Chondrocyte (in vitro differentiated cells): ENCODE measurements around the gene MYPN. TPM values are rescaled to one million over a fixed set of nuclear protein-coding genes. Genes with fewer than 3 reads are reported as not detected.
A peak's percentile ranks its signal among the peaks of the same experiment; 100 is the strongest.

Source experiments
- DNase-seq: peaks from one replicate; pipeline ENCODE4 v3.0.0; 2021; ENCODE audit warnings: mixed read lengths, low spot score
- H3K27ac Mint-ChIP-seq: one replicate; pipeline ENCODE4 v1.8.0; 2021; ENCODE audit warnings: mild to moderate bottlenecking, moderate library complexity, mixed read lengths; ENCODE audit not compliant: unreplicated experiment
- H3K27me3 Mint-ChIP-seq: 2 replicates; pipeline ENCODE4 v1.8.0; 2021; ENCODE audit warnings: low read depth, mixed read lengths
- H3K36me3 Mint-ChIP-seq: 2 replicates; pipeline ENCODE4 v1.8.0; 2021; ENCODE audit warnings: low read depth, mixed read lengths
- H3K4me1 Mint-ChIP-seq: 2 replicates; pipeline ENCODE4 v1.8.0; 2021; ENCODE audit warnings: low read depth, mild to moderate bottlenecking, mixed read lengths
- H3K4me3 Mint-ChIP-seq: one replicate; pipeline ENCODE4 v1.8.0; 2021; ENCODE audit warnings: mild to moderate bottlenecking, moderate library complexity, mixed read lengths; ENCODE audit not compliant: unreplicated experiment
- H3K9me3 Mint-ChIP-seq: 2 replicates; pipeline ENCODE4 v1.8.0; 2021; ENCODE audit warnings: low read depth, mixed read lengths
- CTCF ChIP-seq: fragments of 200-600 bp; sonication (generic); IDR thresholded peaks from 2 replicates; pipeline ENCODE4 v1.5.0; 2021; ENCODE audit warnings: antibody characterized with exemption, mild to moderate bottlenecking, moderate library complexity
- total RNA-seq: library from RNA; stranded (reverse); gene quantifications from 3 replicates; pipeline ENCODE4 v1.2.1, GENCODE V29; 2021

Gene MYPN
- total RNA-seq, 1 donor from 2014 or later, result 0.10 TPM

- no peaks in the 10 kb centered on the region for H3K4me1 Mint-ChIP-seq
- H3K9me3 Mint-ChIP-seq, result no peaks in the 10 kb centered on the region
- no peak overlapping the region for H3K4me3 Mint-ChIP-seq
Observed at GRCh38 chr10:68211669-68212068, 102.4 kb downstream of the MYPN start.

GRCh38 chr10:68212721-68213352 lies 103.5 kb downstream of the MYPN start:
- Mint-ChIP-seq H3K4me1 (no peaks in the 10 kb centered on the region), H3K4me3 (no peak overlapping the region), H3K9me3 (no peaks in the 10 kb centered on the region), H3K27ac (no peak overlapping the region), H3K36me3 (no peaks in the 10 kb centered on the region), H3K27me3 (no peaks in the 10 kb centered on the region)
- peak; percentile 88 for TF ChIP-seq CTCF
- DNase-seq, result no peak

More at GRCh38 chr10:68211669-68212068, 102.4 kb downstream of the MYPN start:
- Mint-ChIP-seq H3K27me3 (no peaks in the 10 kb centered on the region), H3K36me3 (no peaks in the 10 kb centered on the region), H3K27ac (no peak overlapping the region)
- DNase-seq, result no peak
- TF ChIP-seq CTCF, result no peak

GRCh38 chr10:68218786-68219185 lies 109.5 kb downstream of the MYPN start:
- Mint-ChIP-seq H3K36me3 (no peaks in the 10 kb centered on the region), H3K27ac (no peak overlapping the region), H3K4me3 (no peak overlapping the region), H3K9me3 (no peaks in the 10 kb centered on the region), H3K4me1 (no peaks in the 10 kb centered on the region), H3K27me3 (no peaks in the 10 kb centered on the region)
- DNase-seq, result no peak
- no peak for TF ChIP-seq CTCF

- Mint-ChIP-seq H3K27ac (no peak overlapping the region), H3K4me1 (no peaks in the 10 kb centered on the region), H3K36me3 (no peaks in the 10 kb centered on the region), H3K27me3 (no peaks in the 10 kb centered on the region), H3K4me3 (no peak overlapping the region), H3K9me3 (no peaks in the 10 kb centered on the region)
- no peak for TF ChIP-seq CTCF
- DNase-seq, result no peak
Observed at GRCh38 chr10:68221196-68221595, 111.9 kb downstream of the MYPN start.

GRCh38 chr10:68222391-68222790 lies 113.1 kb downstream of the MYPN start:
- no peaks in the 10 kb centered on the region for H3K36me3 Mint-ChIP-seq
- no peak overlapping the region for H3K4me3 Mint-ChIP-seq
- H3K27ac Mint-ChIP-seq, result no peak overlapping the region
- no peaks in the 10 kb centered on the region for H3K9me3 Mint-ChIP-seq
- TF ChIP-seq CTCF, result no peak
- no peaks in the 10 kb centered on the region for H3K4me1 Mint-ChIP-seq
- no peak for DNase-seq
- H3K27me3 Mint-ChIP-seq, result no peaks in the 10 kb centered on the region
